DMS 273 (cell line): ENCODE results near the gene ELAVL3.
"Not testable (repeated sequence)": the region's sequence is repeated elsewhere in the genome, so short reads cannot be mapped to it uniquely, and the experiment has no call there.

Experiments used
- DNase-seq: peaks from one replicate; lab custom pipeline; 2025; ENCODE audit not compliant: unreplicated experiment; lab: John Stamatoyannopoulos, UW

The ELAVL3 gene

GRCh38 chr19:11410682-11411081, 70.2 kb downstream of the ELAVL3 start:
- no peak for DNase-seq

- no peak for DNase-seq
Measured at GRCh38 chr19:11408591-11408990, 72.3 kb downstream of the ELAVL3 start.

- DNase-seq: not testable (repeated sequence)
Measured at GRCh38 chr19:11406703-11407236, 74.1 kb downstream of the ELAVL3 start.

GRCh38 chr19:11405846-11406643, 74.8 kb downstream of the ELAVL3 start:
- no peak for DNase-seq

GRCh38 chr19:11404588-11405222, 76.1 kb downstream of the ELAVL3 start:
- DNase-seq: no peak

- DNase-seq: no peak
Measured at GRCh38 chr19:11401808-11402543, 78.9 kb downstream of the ELAVL3 start.
